ENCODE data around the gene FGF11. TPM values are rescaled to one million over a fixed set of nuclear protein-coding genes. Genes with fewer than 3 reads are reported as not detected.

FGF11 gene
- total RNA-seq, 4 donors from 2014 or later, result 0.13 to 1.0 (median 0.42) TPM; not detected in 1

DNA sequence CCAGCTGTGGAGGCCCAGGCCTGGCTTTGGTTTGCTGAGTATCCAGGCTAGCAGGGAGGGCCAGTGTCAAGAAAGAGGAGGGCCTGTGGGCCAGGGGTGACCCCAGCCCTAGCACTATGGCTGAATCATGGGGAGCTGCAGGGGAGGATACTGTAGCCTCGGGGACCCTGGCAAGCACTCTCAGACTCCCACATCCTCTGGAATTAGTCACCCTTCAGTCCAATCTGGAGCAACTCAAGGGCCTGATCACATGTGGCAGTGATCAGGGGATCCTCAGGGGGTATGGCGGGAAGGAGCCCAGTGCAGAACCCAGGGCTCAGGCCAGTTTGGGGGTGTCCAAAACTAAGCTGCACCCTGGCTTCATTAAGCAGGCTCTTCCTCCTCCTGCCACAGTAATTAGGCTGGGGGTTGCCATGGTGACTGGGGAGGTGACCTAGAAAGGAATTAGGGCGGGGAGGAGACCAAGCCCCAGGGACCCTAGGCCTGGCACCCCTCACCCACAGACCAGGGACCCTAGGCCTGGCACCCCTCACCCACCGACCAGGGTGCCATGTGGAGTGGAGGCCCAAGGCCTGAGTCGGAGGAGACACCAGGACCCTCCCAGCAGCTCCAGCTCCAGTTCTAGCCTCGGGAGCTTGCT lies 25.8 kb upstream of the FGF11 start:
- no peak overlapping the region for H3K4me3 ChIP-seq
- H3K4me1 ChIP-seq, result no peaks in the 10 kb centered on the region
- no peak overlapping the region for H3K27ac ChIP-seq
- TF ChIP-seq POLR2A (IDR thresholded peaks at IDR 0.05) (no peak), POLR2AphosphoS5 (IDR thresholded peaks at IDR 0.05) (no peak), EP300 (IDR thresholded peaks at IDR 0.05) (no peak), CTCF (IDR thresholded peaks at IDR 0.05) (no peak)
- peaks cover 0 to 66% of the 10 kb centered on the region in 2 donors for H3K36me3 ChIP-seq
- 60% methylated on average over 1 of the region's 6 CpGs; no CpG with 5 or more reads in 1 of the 2 donors for WGBS, 2 donors (ENCODE audit: low coverage in 1 of 2)
- no peak for ATAC-seq
- no peaks in the 10 kb centered on the region for H3K9me3 ChIP-seq
- no peaks in the 10 kb centered on the region for H3K27me3 ChIP-seq

DNA sequence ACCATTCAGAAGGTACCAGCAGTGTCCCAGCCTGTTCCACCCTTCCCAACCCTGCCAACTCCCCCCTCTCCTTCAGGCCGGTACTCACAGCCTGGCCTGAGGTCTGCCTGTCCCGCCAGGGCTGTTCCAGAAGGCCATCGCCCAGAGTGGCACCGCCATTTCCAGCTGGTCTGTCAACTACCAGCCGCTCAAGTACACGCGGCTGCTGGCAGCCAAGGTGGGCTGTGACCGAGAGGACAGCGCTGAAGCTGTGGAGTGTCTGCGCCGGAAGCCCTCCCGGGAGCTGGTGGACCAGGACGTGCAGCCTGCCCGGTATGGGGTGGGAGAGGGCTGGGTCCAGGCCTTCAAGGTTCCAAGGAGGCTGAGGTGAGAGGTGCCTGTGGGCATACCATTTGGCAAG lies 24.5 kb upstream of the FGF11 start:
- no peak for ATAC-seq
- no CpG with 5 or more reads among the region's 14 CpGs for WGBS, 2 donors (ENCODE audit: low coverage in 1 of 2)
- no peak for TF ChIP-seq EP300 (IDR thresholded peaks at IDR 0.05)
- no peak for TF ChIP-seq CTCF (IDR thresholded peaks at IDR 0.05)
- no peak for TF ChIP-seq POLR2A (IDR thresholded peaks at IDR 0.05)
- no peak for TF ChIP-seq POLR2AphosphoS5 (IDR thresholded peaks at IDR 0.05)
- no peak overlapping the region for H3K4me3 ChIP-seq
- H3K27me3 ChIP-seq, result peaks cover 4% of the 10 kb centered on the region
- peaks cover 0 to 53% of the 10 kb centered on the region in 2 donors for H3K36me3 ChIP-seq
- no peak overlapping the region for H3K27ac ChIP-seq
- H3K4me1 ChIP-seq, result no peaks in the 10 kb centered on the region
- H3K9me3 ChIP-seq, result no peaks in the 10 kb centered on the region

GRCh38 chr17:7415784-7416183 lies 23.5 kb upstream of the FGF11 start:
- no peak overlapping the region for H3K4me3 ChIP-seq
- WGBS, 2 donors (ENCODE audit: low coverage in 1 of 2), result 73 to 92% methylated on average over 3 to 12 of the region's 23 CpGs
- peaks cover 0 to 43% of the 10 kb centered on the region in 2 donors for H3K36me3 ChIP-seq

DNA sequence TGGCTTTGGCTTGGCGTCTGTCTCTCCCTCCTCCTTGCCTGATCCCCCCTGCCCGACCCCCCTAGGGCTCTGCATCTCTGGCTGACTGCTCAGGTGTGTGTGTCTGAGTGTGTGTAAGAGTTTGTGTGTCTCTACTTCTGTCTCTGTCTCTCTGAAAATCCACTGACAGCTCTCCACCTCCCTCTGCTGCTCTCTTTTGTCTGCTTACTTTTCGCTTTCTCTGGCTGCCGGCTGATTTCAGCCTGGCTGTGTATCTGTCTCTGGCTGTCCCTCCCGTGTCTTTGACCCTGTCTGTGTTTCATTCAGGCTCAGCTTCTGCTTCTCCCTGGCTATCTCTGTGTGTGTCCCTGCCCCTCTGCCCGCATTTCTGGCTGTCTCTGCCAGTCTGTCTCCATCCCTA lies 23.0 kb upstream of the FGF11 start:
- TF ChIP-seq EP300 (IDR thresholded peaks at IDR 0.05), result no peak
- no peak for TF ChIP-seq CTCF (IDR thresholded peaks at IDR 0.05)
- TF ChIP-seq POLR2A (IDR thresholded peaks at IDR 0.05), result no peak
- no peak for TF ChIP-seq POLR2AphosphoS5 (IDR thresholded peaks at IDR 0.05)
- Histone ChIP-seq H3K27ac (no peak overlapping the region), H3K4me3 (no peak overlapping the region), H3K27me3 (peaks cover 16% of the 10 kb centered on the region), H3K4me1 (no peaks in the 10 kb centered on the region), H3K36me3 (peaks cover 0 to 41% of the 10 kb centered on the region in 2 donors), H3K9me3 (no peaks in the 10 kb centered on the region)
- no peak for ATAC-seq
- 53 to 66% methylated on average over 4 to 6 of the region's 6 CpGs for WGBS, 2 donors (ENCODE audit: low coverage in 1 of 2)

More at GRCh38 chr17:7415784-7416183, 23.5 kb upstream of the FGF11 start:
- TF ChIP-seq POLR2A (IDR thresholded peaks at IDR 0.05), result no peak
- TF ChIP-seq POLR2AphosphoS5 (IDR thresholded peaks at IDR 0.05), result no peak
- no peak for TF ChIP-seq EP300 (IDR thresholded peaks at IDR 0.05)
- no peak for TF ChIP-seq CTCF (IDR thresholded peaks at IDR 0.05)
- ATAC-seq, result no peak
- H3K27me3 ChIP-seq, result peaks cover 14% of the 10 kb centered on the region
- H3K9me3 ChIP-seq, result no peaks in the 10 kb centered on the region
- no peaks in the 10 kb centered on the region for H3K4me1 ChIP-seq
- no peak overlapping the region for H3K27ac ChIP-seq

- TF ChIP-seq CTCF (IDR thresholded peaks at IDR 0.05) (no peak), POLR2A (IDR thresholded peaks at IDR 0.05) (no peak), POLR2AphosphoS5 (IDR thresholded peaks at IDR 0.05) (no peak), EP300 (IDR thresholded peaks at IDR 0.05) (no peak)
- ATAC-seq, result no peak
- Histone ChIP-seq H3K4me1 (no peaks in the 10 kb centered on the region), H3K4me3 (no peak overlapping the region), H3K9me3 (no peaks in the 10 kb centered on the region), H3K27me3 (peaks cover 16% of the 10 kb centered on the region), H3K27ac (no peak overlapping the region), H3K36me3 (peaks cover 0 to 41% of the 10 kb centered on the region in 2 donors)
- WGBS, 2 donors (ENCODE audit: low coverage in 1 of 2), result 87% methylated on average over 7 of the region's 54 CpGs; no CpG with 5 or more reads in 1 of the 2 donors
These were observed 22.2 kb upstream of the FGF11 start for GRCh38 chr17:7417056-7417655.
